HG02798 (cell line): ENCODE results near the gene SLC16A3.
"Not testable (repeated sequence)": the region's sequence is repeated elsewhere in the genome, so short reads cannot be mapped to it uniquely, and the experiment has no call there.

Source experiments
- ATAC-seq: cut with Tn5 transposase; IDR thresholded peaks from one replicate; pipeline ENCODE4 v1.9.1; 2021; ENCODE audit warnings: mild to moderate bottlenecking; ENCODE audit not compliant: unreplicated experiment, poor library complexity

Gene SLC16A3

GRCh38 chr17:82203920-82204319, 24.9 kb upstream of the SLC16A3 start:
- no peak for ATAC-seq

- no peak for ATAC-seq
Observed at GRCh38 chr17:82204831-82205719, 23.8 kb upstream of the SLC16A3 start.

GRCh38 chr17:82205720-82206508, 22.9 kb upstream of the SLC16A3 start:
- peak; percentile 78 for ATAC-seq

- ATAC-seq: not testable (repeated sequence)
Observed at GRCh38 chr17:82210655-82211054, 18.2 kb upstream of the SLC16A3 start.

GRCh38 chr17:82212331-82213250, 16.3 kb upstream of the SLC16A3 start, which contains the start of gene CCDC57:
CCDC57 (minus strand) TSS chr17:82212842; CDS start chr17:82201944, 10,898 bp downstream.
- ATAC-seq: peak; percentile 72

- ATAC-seq: peak; percentile 13
Observed at GRCh38 chr17:82213251-82214011, 15.4 kb upstream of the SLC16A3 start.

- no peak for ATAC-seq
Observed at GRCh38 chr17:82214012-82214628, 14.7 kb upstream of the SLC16A3 start.

- ATAC-seq: no peak
Observed at GRCh38 chr17:82215095-82215971, 13.5 kb upstream of the SLC16A3 start.

- ATAC-seq: no peak
Observed at GRCh38 chr17:82215972-82216300, 12.9 kb upstream of the SLC16A3 start.

GRCh38 chr17:82216301-82217119, 12.3 kb upstream of the SLC16A3 start:
- peak; percentile 30 for ATAC-seq

- ATAC-seq: no peak
Observed at GRCh38 chr17:82217120-82217529, 11.7 kb upstream of the SLC16A3 start.

GRCh38 chr17:82217530-82218204, 11.2 kb upstream of the SLC16A3 start:
- no peak for ATAC-seq

- ATAC-seq: no peak
Observed at GRCh38 chr17:82218349-82219075, 10.3 kb upstream of the SLC16A3 start.

GRCh38 chr17:82219083-82219482, 9.8 kb upstream of the SLC16A3 start:
- ATAC-seq: no peak

GRCh38 chr17:82219753-82220709, 8.8 kb upstream of the SLC16A3 start:
- ATAC-seq: no peak
